Thoracic aorta endothelial cell (primary cell): ENCODE results near the gene WBP2NL. TPM values are rescaled to one million over a fixed set of nuclear protein-coding genes. Genes with fewer than 3 reads are reported as not detected.

Source experiments
- small RNA-seq: library from RNA; depleted of rRNA; stranded (forward); fragments of <200 nt; gene quantifications from one replicate; pipeline ENCODE3, GENCODE V24; 2012
- total RNA-seq: library from RNA; depleted of rRNA; stranded (reverse); fragments of >200 nt; gene quantifications from 2 replicates; pipeline ENCODE4 v1.2.3, GENCODE V29; 2012

Gene WBP2NL, protein sequence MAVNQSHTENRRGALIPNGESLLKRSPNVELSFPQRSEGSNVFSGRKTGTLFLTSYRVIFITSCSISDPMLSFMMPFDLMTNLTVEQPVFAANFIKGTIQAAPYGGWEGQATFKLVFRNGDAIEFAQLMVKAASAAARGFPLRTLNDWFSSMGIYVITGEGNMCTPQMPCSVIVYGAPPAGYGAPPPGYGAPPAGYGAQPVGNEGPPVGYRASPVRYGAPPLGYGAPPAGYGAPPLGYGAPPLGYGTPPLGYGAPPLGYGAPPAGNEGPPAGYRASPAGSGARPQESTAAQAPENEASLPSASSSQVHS
- total RNA-seq = 0.22 TPM in 1 of 2 replicates, not detected in the other

GRCh38 chr22:41998361-41999261 is at the start of gene WBP2NL:
Gene WBP2NL, plus strand, starts transcription at chr22:41998788. Its CDS starts 31 bp downstream, at chr22:41998819.

DNA sequence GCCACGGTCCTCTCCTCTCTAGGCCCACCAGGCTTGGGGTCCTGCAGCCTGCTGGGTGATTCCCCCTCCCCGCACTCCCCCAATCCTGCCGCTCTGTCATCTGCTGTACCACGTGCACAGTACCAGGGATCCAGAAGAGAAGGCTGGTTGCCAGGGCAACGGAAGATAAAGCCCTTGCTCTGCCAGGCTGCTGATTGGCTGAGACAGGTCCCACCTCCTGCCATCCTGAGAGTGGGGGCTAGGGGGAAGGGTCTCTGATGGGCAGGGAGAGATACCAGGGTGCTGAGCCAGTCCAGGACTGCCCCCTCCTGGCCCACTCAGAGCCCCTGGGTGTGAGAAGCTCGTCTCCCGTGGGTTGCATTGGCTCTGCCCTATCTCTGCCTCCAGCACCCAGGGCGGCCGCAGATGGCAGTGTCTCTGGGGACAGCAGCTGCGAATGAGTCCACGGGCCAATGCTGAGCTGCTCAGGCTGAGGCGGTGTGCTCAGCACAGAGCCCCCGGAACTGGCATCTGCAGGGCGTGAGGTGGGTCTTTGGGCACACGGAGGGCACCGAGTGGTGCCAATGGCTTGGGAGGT is 46.6 kb upstream of the WBP2NL start, which contains the start of gene SMIM45:
TSS of gene SMIM45 (plus strand) at position 253 of the 577 bp plus-strand sequence.

DNA sequence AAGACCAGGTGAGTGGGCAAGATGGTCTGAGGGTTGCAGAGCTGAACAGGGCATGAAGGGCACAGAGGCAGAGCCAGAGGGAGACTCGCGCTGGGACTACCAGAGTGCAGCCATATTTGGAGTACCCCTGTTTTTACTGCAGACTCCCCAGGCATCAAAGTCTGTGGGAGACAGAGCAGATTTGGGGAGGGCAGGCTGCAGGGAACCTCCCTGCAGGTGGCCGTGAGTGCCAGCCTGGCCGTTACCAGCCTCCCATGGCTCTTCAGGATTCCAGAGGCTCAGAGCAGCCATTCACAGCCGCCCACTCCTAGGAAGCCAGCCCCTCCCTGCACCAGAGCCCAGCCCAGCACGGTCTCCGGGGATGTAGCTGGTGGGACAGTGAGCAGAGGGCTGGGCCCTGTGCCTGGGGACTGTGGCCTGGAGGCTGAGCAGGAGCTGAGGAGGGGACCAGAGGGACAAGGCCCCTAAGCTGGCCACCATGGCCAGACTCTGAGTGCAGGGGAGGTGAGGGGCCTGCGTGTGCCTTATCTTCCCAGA is 29.4 kb upstream of the WBP2NL start, which contains the start of gene SEPTIN3:
TSS of gene SEPTIN3 (plus strand) at position 334 of the 537 bp plus-strand sequence. CDS start 2,050 bp downstream, outside the sequence.

DNA sequence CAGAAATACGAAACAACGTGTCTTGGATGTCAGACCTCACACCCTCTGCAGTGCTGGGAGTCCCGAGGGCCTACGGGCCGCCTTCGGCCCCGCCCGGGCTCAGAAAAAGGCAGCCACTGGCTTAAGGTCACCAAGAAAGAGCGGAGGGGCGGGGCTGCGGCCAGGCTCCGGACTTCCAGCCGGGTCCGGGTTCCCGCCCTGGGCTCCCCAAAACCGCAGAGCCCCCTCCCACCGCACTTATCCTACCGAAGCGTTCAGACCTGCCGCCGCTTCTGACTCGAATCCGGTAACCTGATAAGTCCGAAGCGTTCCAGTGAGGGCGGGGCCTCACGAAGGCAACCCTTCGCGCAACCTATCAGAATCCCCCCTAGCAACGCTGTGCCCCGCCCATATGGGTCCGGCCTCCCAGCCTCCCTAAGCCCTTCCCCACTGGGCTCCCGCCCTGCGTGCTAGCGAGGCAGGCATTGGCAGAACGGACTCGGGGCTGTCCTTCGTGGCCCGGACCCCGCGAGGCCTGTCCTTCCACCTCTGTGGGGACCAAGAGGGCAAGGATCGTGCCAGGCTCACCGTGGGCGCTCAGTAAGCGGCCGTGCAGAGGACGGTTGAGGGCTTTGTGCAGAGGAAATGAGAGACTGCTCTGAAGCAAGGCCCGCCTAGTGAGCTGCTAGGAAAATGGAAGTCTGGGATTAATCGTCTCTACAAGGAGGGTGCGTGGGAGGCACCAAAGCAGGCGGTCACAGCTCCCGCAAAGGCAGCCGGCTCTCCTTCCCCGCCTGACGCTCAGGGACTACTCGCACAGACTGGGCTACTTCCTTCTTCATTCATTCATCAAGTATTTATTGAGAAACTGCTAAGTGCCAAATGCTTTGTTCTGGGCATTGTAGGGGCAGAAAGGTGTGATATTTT is 72.2 kb downstream of the WBP2NL start, which contains the start of gene NAGA:
TSS of gene NAGA (minus strand) at position 296 of the 906 bp plus-strand sequence. CDS start 515 bp downstream, outside the sequence.

DNA sequence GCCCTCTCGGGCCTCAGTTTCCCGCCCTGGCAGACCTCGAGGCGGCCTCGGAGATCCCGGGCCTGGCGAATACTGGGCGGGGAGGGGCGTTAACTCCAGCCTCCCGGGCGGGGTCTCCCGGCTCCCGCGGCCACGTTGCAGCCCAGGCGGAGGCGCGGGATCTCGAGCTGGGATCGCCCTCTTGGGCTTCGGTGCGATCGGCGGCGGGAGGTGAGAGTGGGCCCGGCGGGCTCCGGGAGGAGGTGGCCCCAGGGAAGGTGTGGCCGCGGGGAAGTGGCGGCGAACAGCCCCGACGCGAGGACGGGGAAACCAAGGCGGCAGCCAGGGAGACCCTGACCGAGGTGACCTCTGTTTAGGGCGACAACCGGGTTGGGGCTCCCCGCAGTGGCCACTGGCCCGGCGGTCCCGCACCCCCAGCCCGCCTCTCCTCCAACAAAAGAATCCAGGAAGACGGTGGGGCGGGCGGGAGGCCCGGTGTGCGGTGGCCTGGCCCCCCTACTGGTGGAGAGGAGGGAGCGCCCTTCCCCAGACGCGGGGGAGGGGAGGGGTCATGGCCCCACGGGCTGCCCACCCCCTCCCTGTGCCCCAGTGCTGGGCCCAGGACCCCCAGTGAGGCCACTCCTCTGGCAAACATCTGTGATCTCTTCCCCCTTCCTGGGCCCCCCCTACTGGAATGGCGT is 75.7 kb downstream of the WBP2NL start, which contains the start of gene PHETA2:
TSS of gene PHETA2 (plus strand) at position 117 of the 680 bp plus-strand sequence. CDS start 3,046 bp downstream, outside the sequence.

Small RNA genes within 50 kb of the gene (small RNA-seq; reads per million reads assigned to genes)
- gene SNORD13P1 = not detected

Other genes starting within 250 kb of the WBP2NL start
- gene CCDC134, start 198.1 kb upstream of the WBP2NL start, total RNA-seq = 7.6 and 7.7 TPM in 2 replicates
- gene SREBF2, start 165.7 kb upstream of the WBP2NL start, total RNA-seq = 83.4 and 113 TPM in 2 replicates
- gene SHISA8, start 83.7 kb upstream of the WBP2NL start, total RNA-seq = not detected in 2 replicates
- gene TNFRSF13C, start 72.0 kb upstream of the WBP2NL start, total RNA-seq = 0.13 and 0.14 TPM in 2 replicates
- 19.7 and 26.7 TPM in 2 replicates for gene CENPM, start 51.6 kb upstream of the WBP2NL start, total RNA-seq
- 0.07 and 0.13 TPM in 2 replicates for gene SEPTIN3, start 29.3 kb upstream of the WBP2NL start, total RNA-seq
- 37.0 and 52.3 TPM in 2 replicates for gene NAGA, start 72.0 kb downstream of the WBP2NL start, total RNA-seq
- gene PHETA2, start 75.5 kb downstream of the WBP2NL start, total RNA-seq = 8.6 and 11.2 TPM in 2 replicates
- 7.0 and 11.7 TPM in 2 replicates for gene SMDT1, start 80.9 kb downstream of the WBP2NL start, total RNA-seq
- gene NDUFA6, start 92.0 kb downstream of the WBP2NL start, total RNA-seq = 39.6 and 70.7 TPM in 2 replicates
- gene CYP2D6, start 132.0 kb downstream of the WBP2NL start, total RNA-seq = 0.13 and 0.22 TPM in 2 replicates